ENCODE results near the gene SORCS1. TPM values are rescaled to one million over a fixed set of nuclear protein-coding genes. Genes with fewer than 3 reads are reported as not detected.

SORCS1 gene
- total and polyA plus RNA-seq, 2 experiments from 2014 or later, result 1.1 to 4.6 TPM

GRCh38 chr10:106741006-106741530 lies 423.4 kb downstream of the SORCS1 start:
- Histone ChIP-seq H3K9me3 (ENCODE audit: low read depth) (no peaks in the 10 kb centered on the region), H3K79me2 (no peaks in the 10 kb centered on the region), H3K4me1 (ENCODE audit: insufficient read depth) (peaks cover 12% of the 10 kb centered on the region), H3K9me2 (replicated peaks; ENCODE audit: insufficient read depth) (no peaks in the 10 kb centered on the region), H4K20me1 (ENCODE audit: insufficient read depth, poor library complexity, severe bottlenecking) (no peaks in the 10 kb centered on the region), H3K36me3 (replicated peaks; ENCODE audit: insufficient read depth, low read depth) (no peaks in the 10 kb centered on the region), H3K27ac (peak overlapping the region; percentile 43), H3K27me3 (no peaks in the 10 kb centered on the region), H3K4me2 (peak overlapping the region; percentile 10), H2AFZ (no peak overlapping the region), H3K4me3 (no peak overlapping the region)
- DNase-seq (ENCODE audit: low spot score), result peak; percentile 46
- WGBS (ENCODE audit: low lambda C conversion rate, missing lambda C conversion rate), result 47% methylated on average over 4 of the region's 4 CpGs
- TF ChIP-seq CTCF (IDR thresholded peaks at IDR 0.05; ENCODE audit: poor library complexity) (no peak), EZH2 (IDR thresholded peaks at IDR 0.05; ENCODE audit: borderline replicate concordance) (no peak), EZH2phosphoT487 (IDR thresholded peaks at IDR 0.05; ENCODE audit: low read depth, severe bottlenecking, unreplicated experiment) (no peak)

- Histone ChIP-seq H3K79me2 (no peaks in the 10 kb centered on the region), H3K27me3 (no peaks in the 10 kb centered on the region), H3K4me2 (peak overlapping the region; percentile 10), H3K4me3 (no peak overlapping the region), H3K9me2 (replicated peaks; ENCODE audit: insufficient read depth) (no peaks in the 10 kb centered on the region), H3K36me3 (replicated peaks; ENCODE audit: insufficient read depth, low read depth) (no peaks in the 10 kb centered on the region), H3K9me3 (ENCODE audit: low read depth) (no peaks in the 10 kb centered on the region), H4K20me1 (ENCODE audit: insufficient read depth, poor library complexity, severe bottlenecking) (no peaks in the 10 kb centered on the region), H3K27ac (no peak overlapping the region), H3K4me1 (ENCODE audit: insufficient read depth) (peaks cover 12% of the 10 kb centered on the region), H2AFZ (no peak overlapping the region)
- no peak for DNase-seq (ENCODE audit: low spot score)
- WGBS (ENCODE audit: low lambda C conversion rate, missing lambda C conversion rate), result 96% methylated on average over 1 of the region's 1 CpG
- TF ChIP-seq EZH2phosphoT487 (IDR thresholded peaks at IDR 0.05; ENCODE audit: low read depth, severe bottlenecking, unreplicated experiment) (no peak), CTCF (IDR thresholded peaks at IDR 0.05; ENCODE audit: poor library complexity) (no peak), EZH2 (IDR thresholded peaks at IDR 0.05; ENCODE audit: borderline replicate concordance) (no peak)
These were observed 424.4 kb downstream of the SORCS1 start for GRCh38 chr10:106740071-106740470.

GRCh38 chr10:106734220-106734619 lies 430.3 kb downstream of the SORCS1 start:
- Histone ChIP-seq H3K4me2 (no peak overlapping the region), H3K9me3 (ENCODE audit: low read depth) (no peaks in the 10 kb centered on the region), H3K79me2 (no peaks in the 10 kb centered on the region), H3K4me1 (ENCODE audit: insufficient read depth) (no peaks in the 10 kb centered on the region), H3K4me3 (no peak overlapping the region), H4K20me1 (ENCODE audit: insufficient read depth, poor library complexity, severe bottlenecking) (no peaks in the 10 kb centered on the region), H2AFZ (no peak overlapping the region), H3K27me3 (no peaks in the 10 kb centered on the region), H3K27ac (no peak overlapping the region), H3K9me2 (replicated peaks; ENCODE audit: insufficient read depth) (no peaks in the 10 kb centered on the region), H3K36me3 (replicated peaks; ENCODE audit: insufficient read depth, low read depth) (no peaks in the 10 kb centered on the region)
- no peak for DNase-seq (ENCODE audit: low spot score)
- TF ChIP-seq EZH2phosphoT487 (IDR thresholded peaks at IDR 0.05; ENCODE audit: low read depth, severe bottlenecking, unreplicated experiment) (no peak), CTCF (IDR thresholded peaks at IDR 0.05; ENCODE audit: poor library complexity) (no peak)

DNA sequence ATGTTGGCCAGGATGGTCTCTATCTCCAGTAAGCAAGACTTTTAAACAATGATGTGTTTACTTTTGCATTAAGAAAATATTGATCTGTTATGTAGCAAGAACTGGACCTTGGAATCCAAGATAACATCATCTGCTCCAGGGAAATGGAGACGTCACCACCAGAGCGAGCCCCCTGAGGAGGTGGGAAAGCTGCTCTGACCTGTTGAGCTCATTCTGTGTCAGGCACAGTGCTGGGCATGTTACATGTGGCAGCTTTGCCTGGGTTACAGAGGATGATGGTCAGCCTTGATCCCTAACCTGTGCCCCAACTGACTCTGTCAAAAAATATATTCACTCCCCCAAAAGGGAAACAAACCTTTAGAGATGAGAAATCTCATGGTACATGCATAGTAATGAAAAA lies 436.3 kb downstream of the SORCS1 start:
- TF ChIP-seq EZH2 (IDR thresholded peaks at IDR 0.05; ENCODE audit: borderline replicate concordance) (no peak), EZH2phosphoT487 (IDR thresholded peaks at IDR 0.05; ENCODE audit: low read depth, severe bottlenecking, unreplicated experiment) (no peak), CTCF (IDR thresholded peaks at IDR 0.05; ENCODE audit: poor library complexity) (no peak)
- Histone ChIP-seq H3K27me3 (no peaks in the 10 kb centered on the region), H3K4me2 (no peak overlapping the region), H3K4me3 (no peak overlapping the region), H3K9me2 (replicated peaks; ENCODE audit: insufficient read depth) (no peaks in the 10 kb centered on the region), H3K36me3 (replicated peaks; ENCODE audit: insufficient read depth, low read depth) (no peaks in the 10 kb centered on the region), H2AFZ (no peak overlapping the region), H3K4me1 (ENCODE audit: insufficient read depth) (no peaks in the 10 kb centered on the region), H3K79me2 (no peaks in the 10 kb centered on the region), H3K9me3 (ENCODE audit: low read depth) (no peaks in the 10 kb centered on the region), H3K27ac (no peak overlapping the region), H4K20me1 (ENCODE audit: insufficient read depth, poor library complexity, severe bottlenecking) (no peaks in the 10 kb centered on the region)
- DNase-seq (ENCODE audit: low spot score), result no peak
- 55% methylated on average over 2 of the region's 2 CpGs for whole genome bisulfite sequencing (ENCODE audit: low lambda C conversion rate, missing lambda C conversion rate)
